Mesothelial cell of epicardium (in vitro differentiated cells): ENCODE results near the gene NT5DC2. TPM values are rescaled to one million over a fixed set of nuclear protein-coding genes. Genes with fewer than 3 reads are reported as not detected.

Source experiments
- DNase-seq, 2 experiments: peaks; one replicate each; pipeline ENCODE4 v3.0.0; 2021; ENCODE audit warnings: low spot score in 2 of 2; ENCODE audit not compliant: unreplicated experiment in 2 of 2
- H3K27ac Mint-ChIP-seq: 2 replicates; pipeline ENCODE4 v1.8.0; 2021; ENCODE audit warnings: mixed read lengths
- H3K27me3 Mint-ChIP-seq: 2 replicates; pipeline ENCODE4 v1.8.0; 2021; ENCODE audit warnings: low read depth, mixed read lengths
- H3K36me3 Mint-ChIP-seq: 2 replicates; pipeline ENCODE4 v1.8.0; 2021; ENCODE audit warnings: mixed read lengths
- H3K4me1 Mint-ChIP-seq: 2 replicates; pipeline ENCODE4 v1.8.0; 2021; ENCODE audit warnings: mixed read lengths
- H3K4me3 Mint-ChIP-seq: 2 replicates; pipeline ENCODE4 v1.8.0; 2021; ENCODE audit warnings: mild to moderate bottlenecking, moderate library complexity, mixed read lengths
- H3K9me3 Mint-ChIP-seq: 2 replicates; pipeline ENCODE4 v1.8.0; 2021; ENCODE audit warnings: mixed read lengths
- CTCF ChIP-seq: fragments of 200-600 bp; sonication (generic); IDR thresholded peaks from one replicate; pipeline ENCODE4 v1.5.0; 2021; ENCODE audit warnings: antibody characterized with exemption; ENCODE audit not compliant: unreplicated experiment
- total RNA-seq: library from RNA; stranded (reverse); gene quantifications from 3 replicates; pipeline ENCODE4 v1.2.1, GENCODE V29; 2021

Gene NT5DC2
- total RNA-seq, 1 donor from 2014 or later: 266 TPM

- peak; percentile 61 for TF ChIP-seq CTCF
- Mint-ChIP-seq H3K9me3 (no peaks in the 10 kb centered on the region), H3K4me3 (no peak overlapping the region), H3K27me3 (no peaks in the 10 kb centered on the region), H3K27ac (peak overlapping the region; percentile 47), H3K36me3 (peaks cover 21% of the 10 kb centered on the region), H3K4me1 (peaks cover 37% of the 10 kb centered on the region)
- DNase-seq: no peak
Measured at GRCh38 chr3:52481819-52482521, 51.7 kb downstream of the NT5DC2 start.

GRCh38 chr3:52480768-52481715 is 52.6 kb downstream of the NT5DC2 start:
- no peak for DNase-seq
- Mint-ChIP-seq H3K36me3 (peaks cover 26% of the 10 kb centered on the region), H3K9me3 (no peaks in the 10 kb centered on the region), H3K4me1 (peaks cover 37% of the 10 kb centered on the region), H3K27me3 (no peaks in the 10 kb centered on the region), H3K4me3 (no peak overlapping the region), H3K27ac (peak overlapping the region; percentile 69)
- TF ChIP-seq CTCF: no peak

GRCh38 chr3:52479877-52480575 is 53.6 kb downstream of the NT5DC2 start:
- Mint-ChIP-seq H3K36me3 (peaks cover 27% of the 10 kb centered on the region), H3K9me3 (no peaks in the 10 kb centered on the region), H3K27me3 (no peaks in the 10 kb centered on the region), H3K4me1 (peaks cover 26% of the 10 kb centered on the region), H3K4me3 (no peak overlapping the region), H3K27ac (no peak overlapping the region)
- TF ChIP-seq CTCF: no peak
- DNase-seq: no peak

GRCh38 chr3:52479037-52479876 is 54.4 kb downstream of the NT5DC2 start:
- DNase-seq: no peak
- no peak overlapping the region for H3K4me3 Mint-ChIP-seq
- no peaks in the 10 kb centered on the region for H3K9me3 Mint-ChIP-seq
- H3K27ac Mint-ChIP-seq: no peak overlapping the region
- peaks cover 19% of the 10 kb centered on the region for H3K4me1 Mint-ChIP-seq
- no peak for TF ChIP-seq CTCF
- H3K36me3 Mint-ChIP-seq: peaks cover 29% of the 10 kb centered on the region
- no peaks in the 10 kb centered on the region for H3K27me3 Mint-ChIP-seq

- H3K27me3 Mint-ChIP-seq: no peaks in the 10 kb centered on the region
- no peak overlapping the region for H3K4me3 Mint-ChIP-seq
- DNase-seq: no peak
- peaks cover 39% of the 10 kb centered on the region for H3K36me3 Mint-ChIP-seq
- peaks cover 4% of the 10 kb centered on the region for H3K4me1 Mint-ChIP-seq
- no peak overlapping the region for H3K27ac Mint-ChIP-seq
- H3K9me3 Mint-ChIP-seq: no peaks in the 10 kb centered on the region
- no peak for TF ChIP-seq CTCF
Measured at GRCh38 chr3:52477796-52478095, 55.9 kb downstream of the NT5DC2 start.
